HG03558 (cell line): ENCODE data around the gene UBE3C.
"Not testable (repeated sequence)": the region's sequence is repeated elsewhere in the genome, so short reads cannot be mapped to it uniquely, and the experiment has no call there.

Experiments used
- ATAC-seq: cut with Tn5 transposase; IDR thresholded peaks from one replicate; pipeline ENCODE4 v1.9.1; 2021; ENCODE audit warnings: moderate number of reproducible peaks; ENCODE audit not compliant: unreplicated experiment; ENCODE audit errors: extremely low read depth

UBE3C gene

DNA sequence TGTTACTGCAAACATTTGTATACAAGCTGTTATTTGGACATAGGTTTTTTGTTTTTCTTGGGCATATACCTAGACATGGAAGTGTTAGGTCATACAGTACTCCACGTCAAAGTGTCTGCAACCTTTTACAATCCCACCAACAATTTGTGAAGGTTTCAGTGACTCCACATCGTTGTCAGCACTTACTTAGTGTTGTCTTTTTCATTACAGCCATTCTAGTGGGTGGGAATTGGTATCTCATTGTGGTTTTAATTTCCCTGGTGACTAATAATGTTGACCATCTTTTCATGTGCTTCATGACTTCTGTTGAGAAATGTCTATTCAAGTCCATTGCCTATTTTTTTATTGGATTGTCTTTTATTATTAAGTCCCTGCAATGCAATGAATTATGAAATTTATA, 95.0 kb downstream of the UBE3C start:
- no peak for ATAC-seq

DNA sequence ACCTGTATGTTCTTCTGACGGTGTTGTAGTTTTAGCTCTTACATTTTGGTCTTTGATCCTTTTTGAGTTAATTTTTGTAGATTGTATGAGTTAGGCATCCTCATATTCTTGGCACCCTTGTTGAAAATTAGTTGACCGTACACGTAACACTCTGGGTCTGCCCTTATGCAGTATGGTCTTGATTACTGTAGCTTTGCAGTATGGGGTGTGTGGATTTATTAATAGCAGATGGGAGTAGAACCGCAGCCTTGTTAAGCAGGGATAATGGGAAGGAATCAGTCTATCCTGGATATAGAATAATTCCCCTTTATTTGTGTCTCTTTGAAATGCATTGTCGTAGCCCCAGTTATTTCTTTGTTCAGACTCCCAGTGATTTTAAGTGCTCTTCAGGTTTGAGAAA, 95.5 kb downstream of the UBE3C start:
- ATAC-seq: no peak

DNA sequence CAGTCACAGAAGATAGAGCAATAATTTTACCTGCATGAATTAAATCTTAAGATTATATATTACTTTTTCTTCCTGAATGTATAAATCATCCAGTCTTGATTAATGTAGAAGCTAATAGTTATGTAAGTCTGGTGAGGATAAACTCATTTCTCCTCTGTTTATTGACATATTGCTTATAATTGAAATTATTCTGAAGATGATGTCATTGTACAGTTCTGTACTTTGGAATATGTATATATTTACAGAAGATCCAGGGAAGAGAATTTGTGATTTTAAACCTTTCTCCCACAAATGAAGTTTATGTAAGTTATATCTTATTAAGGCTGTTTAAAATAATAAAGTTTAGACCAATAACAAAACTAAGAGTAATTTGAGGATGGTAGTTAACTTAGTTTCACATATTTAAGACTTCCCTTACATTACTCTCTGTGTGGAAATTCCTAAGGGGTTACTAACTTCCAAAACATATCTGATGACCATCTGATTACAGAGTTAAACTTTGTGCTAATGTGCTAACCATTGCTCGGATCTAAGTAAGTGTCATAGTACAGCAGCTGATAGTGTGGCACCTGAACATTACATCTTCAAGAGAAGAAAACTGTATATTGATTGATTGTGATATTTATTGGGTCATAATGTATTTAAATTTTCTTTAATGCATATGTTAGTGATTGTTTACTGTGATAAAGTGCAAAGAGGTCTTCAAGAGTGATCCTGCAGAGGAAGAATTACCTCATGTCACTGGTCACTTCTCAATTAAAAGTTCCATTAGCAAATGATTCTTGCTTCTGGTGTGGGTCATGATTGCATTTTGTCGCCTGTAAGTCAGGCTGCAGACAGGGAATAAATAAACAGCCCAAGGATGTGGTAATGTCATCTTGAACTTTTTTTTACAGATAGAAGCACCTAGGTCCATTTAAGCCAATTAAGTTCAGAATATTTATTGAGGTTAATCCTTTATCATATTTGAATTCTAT, 96.9 kb downstream of the UBE3C start:
- ATAC-seq: no peak

GRCh38 chr7:157238087-157238486, 99.4 kb downstream of the UBE3C start:
- ATAC-seq: no peak

DNA sequence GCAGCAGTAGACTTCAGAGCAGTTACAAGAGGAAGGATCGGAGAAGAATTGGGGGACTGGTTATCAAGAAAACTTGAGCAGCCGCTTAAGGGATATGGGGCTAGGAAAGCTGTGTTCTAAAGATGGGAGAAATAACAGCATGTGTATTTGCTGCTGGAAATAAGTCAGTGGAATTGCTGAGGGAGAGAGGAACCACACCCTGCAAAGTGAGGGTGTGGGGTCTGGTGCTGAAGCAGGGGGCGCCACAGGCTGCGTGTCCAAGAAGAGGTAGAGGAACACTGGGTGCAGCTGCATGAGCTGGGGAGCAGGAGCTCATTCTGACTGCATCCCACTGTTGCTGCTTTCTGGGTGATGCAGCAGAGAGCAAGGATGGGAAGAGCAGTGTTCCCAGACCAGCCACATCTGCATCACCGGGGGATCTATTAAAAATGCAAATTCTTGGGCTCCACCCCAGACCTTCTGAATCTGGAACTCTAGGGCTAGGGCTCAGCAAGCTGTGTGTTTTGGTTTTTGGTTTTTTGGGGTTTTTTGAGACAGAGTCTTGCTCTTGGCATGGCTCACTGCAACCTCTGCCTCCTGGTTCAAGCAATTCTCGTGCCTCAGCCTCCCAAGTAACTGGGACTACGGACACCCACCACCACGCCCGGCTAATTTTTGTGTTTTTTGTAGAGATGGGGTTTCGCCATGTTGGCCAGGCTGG, 101.0 kb downstream of the UBE3C start:
- ATAC-seq: no peak

- no peak for ATAC-seq
Measured at GRCh38 chr7:157241631-157242030, 102.9 kb downstream of the UBE3C start.

- ATAC-seq: no peak
Measured at GRCh38 chr7:157244516-157245294, 106.0 kb downstream of the UBE3C start.

GRCh38 chr7:157246052-157246451, 107.3 kb downstream of the UBE3C start:
- no peak for ATAC-seq

DNA sequence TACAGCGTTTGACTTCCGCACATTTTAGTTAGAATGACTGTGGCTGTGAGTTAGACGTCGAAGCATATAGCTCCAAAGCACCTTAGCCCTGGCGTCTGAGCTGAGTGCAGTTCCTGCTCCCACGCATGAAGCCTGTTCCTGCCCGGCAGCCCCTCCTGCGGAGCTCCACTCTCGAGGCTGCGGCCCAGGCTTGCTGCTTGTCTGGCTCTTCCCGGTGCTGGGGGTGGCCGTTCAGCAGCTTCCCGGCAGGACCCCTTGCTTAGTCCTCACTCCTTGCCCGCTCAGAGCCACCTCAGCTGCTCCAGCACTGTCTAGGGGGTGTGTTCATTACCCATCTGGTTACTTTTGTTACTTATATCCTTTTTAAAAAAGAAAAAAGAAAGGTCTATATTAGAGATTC, 109.9 kb downstream of the UBE3C start:
- ATAC-seq: no peak

DNA sequence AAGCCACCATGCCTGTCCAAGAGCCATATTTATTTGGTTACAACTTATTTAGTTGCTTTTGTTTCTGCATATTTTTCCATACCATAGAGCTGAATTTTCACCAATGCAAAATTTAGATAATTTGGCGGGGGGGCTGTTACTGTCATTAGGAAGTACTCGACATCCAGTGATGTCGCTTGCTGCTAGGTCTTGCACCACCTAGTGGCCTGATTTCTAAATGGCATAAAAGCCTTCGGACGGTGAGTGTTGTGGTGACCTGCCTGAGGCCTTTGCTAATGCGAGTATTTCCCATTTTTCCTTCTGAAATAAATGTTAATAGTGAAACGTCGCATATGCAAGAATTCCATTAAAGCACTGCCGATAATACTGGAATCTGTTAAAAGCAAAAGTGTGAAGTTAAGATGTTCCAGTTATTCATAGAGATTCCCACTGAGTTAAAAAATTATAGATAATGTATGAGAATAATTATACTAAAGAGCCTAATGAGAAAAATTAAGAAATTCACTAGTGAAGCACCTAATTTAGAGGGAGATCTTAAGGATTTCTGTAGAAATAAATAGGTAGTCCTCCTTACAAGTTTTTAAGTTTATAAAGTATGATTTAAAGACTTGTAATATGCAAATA, 112.0 kb downstream of the UBE3C start:
- no peak for ATAC-seq

- not testable (repeated sequence) for ATAC-seq
Measured at GRCh38 chr7:157251817-157252216, 113.1 kb downstream of the UBE3C start.

- no peak for ATAC-seq
Measured at GRCh38 chr7:157253850-157254249, 115.1 kb downstream of the UBE3C start.

DNA sequence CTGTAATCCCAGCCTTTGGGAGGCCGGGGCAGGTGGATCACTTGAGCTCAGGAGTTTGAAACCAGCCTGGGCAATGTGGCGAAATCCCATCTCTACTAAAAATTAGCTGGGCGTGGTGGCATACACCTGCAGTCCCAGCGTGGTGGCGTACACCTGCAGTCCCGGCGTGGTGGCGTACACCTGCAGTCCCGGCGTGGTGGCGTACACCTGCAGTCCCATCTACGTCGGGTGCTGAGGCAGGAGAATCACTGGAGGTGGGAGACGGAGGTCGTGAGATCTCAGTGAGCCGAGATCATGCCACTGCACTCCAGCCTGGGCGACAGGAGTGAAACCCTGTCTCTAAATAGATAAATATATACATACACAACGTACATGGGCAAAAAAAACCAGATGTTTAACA, 116.1 kb downstream of the UBE3C start:
- ATAC-seq: not testable (repeated sequence)

DNA sequence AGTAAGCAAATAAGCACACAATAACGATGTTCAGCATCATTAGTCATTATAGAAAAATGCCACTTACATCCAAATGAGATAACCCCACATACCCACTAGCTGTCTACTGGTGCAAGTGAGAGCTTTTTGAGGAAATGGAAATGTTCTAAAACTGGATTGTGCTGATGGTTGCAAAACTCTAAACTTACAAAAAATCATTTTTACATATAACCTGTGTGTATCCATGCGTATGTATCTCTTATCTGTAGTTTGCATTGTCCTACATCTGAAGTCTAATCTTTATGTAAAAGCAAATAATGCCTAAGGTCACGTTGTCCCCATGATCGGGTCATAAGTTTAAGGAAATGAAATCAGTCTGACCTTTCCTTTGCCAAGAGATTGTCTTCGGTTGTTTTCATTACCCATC, 116.5 kb downstream of the UBE3C start:
- ATAC-seq: no peak

- no peak for ATAC-seq
Measured at GRCh38 chr7:157263156-157263555, 124.4 kb downstream of the UBE3C start.

- ATAC-seq: no peak
Measured at GRCh38 chr7:157265051-157265450, 126.3 kb downstream of the UBE3C start.

DNA sequence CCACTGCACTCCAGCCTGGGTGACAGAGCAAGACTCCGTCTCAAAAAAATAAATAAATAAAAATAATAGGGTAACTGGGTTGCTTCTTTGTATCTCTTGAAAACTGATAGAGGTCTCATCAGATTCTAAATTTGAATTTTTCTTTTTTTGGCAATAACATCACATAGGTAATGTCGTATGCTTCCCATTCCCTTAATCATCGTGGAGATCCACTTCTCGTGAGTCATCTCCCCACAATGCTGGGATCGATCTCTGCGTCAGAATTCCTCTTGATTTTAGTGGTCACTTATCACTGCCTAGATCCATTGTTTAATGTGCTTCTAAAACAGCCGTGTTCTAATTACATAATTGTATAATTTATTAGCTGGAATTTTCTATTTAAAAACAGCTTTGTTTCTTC, 127.5 kb downstream of the UBE3C start:
- no peak for ATAC-seq

DNA sequence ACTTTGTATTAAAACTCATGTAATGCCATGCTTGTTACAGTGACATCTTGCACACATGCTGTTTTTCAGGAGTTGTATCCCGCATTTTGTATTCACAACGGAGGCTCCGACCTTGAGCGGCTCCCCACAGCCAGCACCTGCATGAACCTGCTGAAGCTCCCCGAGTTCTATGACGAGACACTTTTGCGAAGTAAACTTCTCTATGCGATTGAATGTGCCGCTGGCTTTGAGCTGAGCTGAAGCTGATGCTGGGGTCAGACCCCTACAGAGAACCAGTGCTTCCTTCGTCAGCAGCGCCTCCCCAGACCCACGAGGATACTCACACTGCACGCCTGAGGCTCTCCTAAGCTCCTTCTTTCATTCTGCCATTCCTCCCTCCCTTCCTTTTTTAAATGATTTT, 128.8 kb downstream of the UBE3C start:
- no peak for ATAC-seq

DNA sequence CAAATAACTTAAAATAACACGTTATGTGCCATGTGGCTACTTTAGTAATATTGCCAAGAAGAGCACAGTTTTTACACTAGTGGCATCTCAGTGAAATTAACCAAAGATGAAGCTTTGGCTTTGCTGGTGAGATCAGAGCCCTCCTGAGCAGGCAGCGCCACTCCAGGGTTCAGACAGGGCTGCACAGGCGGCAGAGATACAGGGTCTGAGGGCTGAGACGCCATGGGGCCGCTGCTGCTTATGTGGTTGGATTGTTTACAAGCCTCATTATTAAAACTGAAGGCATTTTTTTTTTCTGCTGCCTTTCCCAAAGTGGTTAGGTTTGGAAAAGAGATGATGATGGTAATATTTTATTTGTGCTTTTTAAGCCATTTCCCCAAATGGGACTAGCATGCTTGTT, 129.2 kb downstream of the UBE3C start:
- no peak for ATAC-seq

- ATAC-seq: no peak
Measured at GRCh38 chr7:157268540-157268939, 129.8 kb downstream of the UBE3C start.
